ENCODE measurements around the gene FSTL1.

Gene FSTL1

DNA sequence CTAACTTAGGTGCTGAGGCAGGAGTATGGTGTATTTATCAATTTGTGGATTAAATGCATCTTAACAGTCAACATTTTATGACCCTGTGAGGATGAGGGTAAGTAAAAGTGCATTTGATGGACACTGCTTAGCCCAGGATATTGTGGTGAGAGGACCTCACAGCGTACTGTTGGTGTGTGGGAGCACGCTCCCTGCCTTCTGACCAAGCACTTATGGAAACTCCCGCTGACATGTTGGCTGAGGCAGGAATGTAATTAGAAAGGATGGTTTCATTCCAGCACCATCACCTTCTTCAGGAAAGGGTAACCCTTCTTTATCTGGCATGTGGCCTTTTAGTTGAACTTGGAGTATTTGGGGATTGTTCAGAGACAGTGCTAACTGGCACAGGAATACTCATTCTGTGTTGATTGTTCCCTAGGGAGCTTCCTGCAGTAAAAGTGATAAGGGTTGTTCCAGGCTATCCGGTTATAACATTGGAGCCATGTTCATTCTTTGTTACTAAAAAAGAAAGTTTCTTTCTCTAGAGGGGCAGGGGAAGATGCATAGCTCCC, 11.7 kb upstream of the FSTL1 start:
- no peak for DNase-seq

- DNase-seq, result no peak
These were observed 10.6 kb upstream of the FSTL1 start for GRCh38 chr3:120461416-120461815.

- no peak for DNase-seq
These were observed 10.1 kb upstream of the FSTL1 start for GRCh38 chr3:120460862-120461261.

GRCh38 chr3:120460181-120460790, 9.5 kb upstream of the FSTL1 start:
- DNase-seq, result no peak

- no peak for DNase-seq
These were observed 8.4 kb upstream of the FSTL1 start for GRCh38 chr3:120459196-120459595.

DNA sequence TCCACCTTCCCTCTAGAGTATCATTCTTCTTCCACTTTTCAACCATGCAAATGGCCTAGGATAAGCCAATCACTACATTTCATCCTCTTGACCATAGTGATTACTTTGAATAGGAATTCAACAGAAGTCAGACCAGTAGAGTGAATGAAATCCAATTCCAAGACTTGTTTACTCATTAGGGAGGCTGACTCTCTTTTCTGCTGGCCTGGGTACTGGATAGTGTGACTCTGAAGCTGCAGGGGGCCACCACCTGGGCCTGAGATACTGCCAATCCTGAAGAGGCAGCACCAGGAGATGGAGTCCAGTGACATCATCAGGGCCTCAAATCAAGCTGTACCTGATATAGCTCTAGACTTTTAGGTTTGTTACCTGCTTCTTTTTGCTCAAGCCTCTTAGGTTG, 7.0 kb upstream of the FSTL1 start:
- DNase-seq, result no peak

- DNase-seq, result no peak
These were observed 3.4 kb upstream of the FSTL1 start for GRCh38 chr3:120454076-120454689.

GRCh38 chr3:120452816-120453215, 2.0 kb upstream of the FSTL1 start:
- DNase-seq, result no peak

DNA sequence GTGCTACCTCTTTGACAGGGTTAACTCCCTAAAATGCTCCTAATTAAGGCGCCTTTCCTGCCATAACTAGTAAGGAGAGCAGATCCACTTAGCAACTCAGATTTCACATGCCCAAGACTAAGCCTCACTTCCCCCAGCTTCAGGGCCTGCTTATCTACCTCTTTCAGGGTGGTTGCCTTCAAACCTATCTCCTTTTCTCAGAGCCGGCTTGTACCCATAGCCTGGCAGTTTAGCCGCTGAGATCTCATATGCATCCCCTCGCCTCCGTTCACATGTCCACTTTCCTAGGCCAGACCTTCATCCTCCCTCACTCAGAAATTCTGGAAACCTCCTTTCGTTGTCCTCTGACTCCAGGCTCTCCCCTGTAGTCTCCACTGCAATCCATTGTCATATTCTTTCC, 1.0 kb upstream of the FSTL1 start:
- no peak for DNase-seq

DNA sequence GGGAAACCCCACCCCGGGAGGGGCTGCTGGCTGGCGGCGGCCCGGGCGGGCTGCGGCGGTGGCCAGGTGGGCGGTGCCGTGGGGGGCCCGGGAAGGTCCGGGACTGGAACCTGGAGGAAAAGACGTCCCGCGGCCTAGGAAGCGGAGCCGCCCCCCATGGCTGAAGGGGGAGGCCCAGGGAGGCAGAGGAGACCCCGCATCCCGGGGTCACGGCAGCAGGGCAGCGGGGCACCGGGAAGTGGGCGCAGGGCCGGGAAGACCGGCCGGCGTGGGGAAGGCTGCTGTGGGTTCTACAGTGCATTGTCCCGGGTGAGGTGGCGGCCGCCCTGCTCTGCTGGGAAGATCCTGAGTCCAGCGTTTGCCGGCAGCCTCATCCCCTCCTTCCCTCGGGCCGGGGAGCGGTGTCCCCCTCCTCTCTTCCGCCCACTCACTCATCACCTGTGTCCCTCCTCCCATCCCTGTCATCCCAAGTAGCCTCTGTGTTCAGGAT, 525 bp upstream of the FSTL1 start:
- no peak for DNase-seq

GRCh38 chr3:120449701-120450599, 842 bp downstream of the FSTL1 start:
- no peak for DNase-seq

- no peak for DNase-seq
These were observed 1.5 kb downstream of the FSTL1 start for GRCh38 chr3:120449251-120449650.

DNA sequence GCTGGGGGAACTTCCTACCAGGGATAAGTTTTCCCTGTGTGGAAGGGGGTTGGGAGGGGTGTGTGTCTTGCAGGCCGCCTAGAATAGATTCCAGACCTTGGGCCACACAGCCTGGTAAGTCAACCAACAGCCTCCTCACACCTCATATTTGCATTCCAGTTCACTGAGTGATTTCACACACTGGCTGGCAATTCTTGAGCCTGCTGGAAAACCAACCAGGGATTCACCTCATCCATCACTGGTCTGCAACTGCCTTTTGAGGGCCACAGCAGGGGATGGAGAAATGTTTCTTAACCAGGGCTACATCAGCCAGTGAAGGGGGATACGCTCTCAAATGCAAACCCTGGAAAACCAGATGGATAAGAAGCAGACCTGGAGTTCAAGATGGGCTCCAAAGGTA, 2.0 kb downstream of the FSTL1 start:
- DNase-seq, result no peak

- no peak for DNase-seq
These were observed 3.7 kb downstream of the FSTL1 start for GRCh38 chr3:120446891-120447668.

DNA sequence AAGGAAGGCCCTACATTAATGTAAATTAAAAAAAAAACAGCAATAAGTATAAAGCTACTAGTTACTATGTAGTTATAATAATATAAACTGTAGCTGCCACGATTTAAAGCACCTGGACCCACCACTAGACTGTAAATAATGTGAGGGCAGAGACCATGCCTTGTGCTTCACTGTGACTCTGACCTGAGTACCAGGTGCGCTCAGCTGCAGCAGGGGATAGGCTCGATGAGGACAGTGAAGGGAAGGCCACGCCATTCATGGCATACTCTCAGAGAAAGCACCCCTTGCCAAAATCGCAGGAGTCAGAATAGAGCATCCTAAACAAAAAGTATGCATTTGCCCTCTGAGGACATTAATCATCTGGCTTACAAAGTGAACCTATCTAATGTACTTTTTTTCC, 5.1 kb downstream of the FSTL1 start:
- no peak for DNase-seq

GRCh38 chr3:120443626-120444123, 7.1 kb downstream of the FSTL1 start:
- no peak for DNase-seq

DNA sequence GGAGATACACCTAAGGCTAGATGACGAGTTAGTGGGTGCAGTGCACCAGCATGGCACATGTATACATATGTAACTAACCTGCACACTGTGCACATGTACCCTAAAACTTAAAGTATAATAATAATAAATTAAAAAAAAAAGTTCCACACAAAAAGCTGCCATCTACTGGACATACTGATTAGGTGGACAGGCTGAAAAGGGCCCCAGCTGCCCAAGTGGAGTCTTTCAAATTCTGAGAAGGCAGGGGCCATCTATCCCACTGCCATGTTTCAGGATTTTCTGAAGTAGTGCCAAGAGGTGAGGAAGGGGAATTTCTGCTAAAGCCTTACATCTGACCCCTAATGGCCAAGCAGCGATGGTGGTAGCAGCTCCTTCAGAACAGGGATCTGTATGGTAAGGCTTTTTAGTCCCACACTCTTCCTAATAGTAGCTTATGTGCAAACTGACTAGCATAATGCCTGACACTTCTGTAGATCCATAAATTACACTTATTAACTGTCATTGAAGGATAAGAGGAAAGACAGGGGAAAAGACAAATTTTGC, 7.7 kb downstream of the FSTL1 start:
- no peak for DNase-seq

GRCh38 chr3:120441776-120442175, 9.0 kb downstream of the FSTL1 start:
- DNase-seq, result no peak

DNA sequence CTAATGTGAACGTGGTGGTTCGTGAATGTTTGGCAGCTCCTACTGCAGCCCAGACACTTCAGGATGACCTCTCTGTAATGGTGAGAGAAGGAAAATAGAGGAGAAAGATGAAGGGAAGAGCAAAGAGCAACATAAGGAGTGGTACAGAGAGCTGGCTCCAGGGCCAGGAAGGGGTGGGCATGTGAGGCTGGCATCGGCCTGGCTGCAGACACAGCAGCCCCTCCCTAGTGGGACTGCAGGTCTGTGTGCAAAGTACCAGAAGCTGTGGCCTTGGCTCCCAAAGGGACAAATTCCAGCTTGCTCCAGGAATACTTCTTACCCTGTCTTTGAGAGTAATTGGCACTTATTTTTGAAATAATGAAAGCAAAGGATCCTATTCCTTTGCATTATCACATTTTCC, 10.0 kb downstream of the FSTL1 start:
- DNase-seq, result no peak

DNA sequence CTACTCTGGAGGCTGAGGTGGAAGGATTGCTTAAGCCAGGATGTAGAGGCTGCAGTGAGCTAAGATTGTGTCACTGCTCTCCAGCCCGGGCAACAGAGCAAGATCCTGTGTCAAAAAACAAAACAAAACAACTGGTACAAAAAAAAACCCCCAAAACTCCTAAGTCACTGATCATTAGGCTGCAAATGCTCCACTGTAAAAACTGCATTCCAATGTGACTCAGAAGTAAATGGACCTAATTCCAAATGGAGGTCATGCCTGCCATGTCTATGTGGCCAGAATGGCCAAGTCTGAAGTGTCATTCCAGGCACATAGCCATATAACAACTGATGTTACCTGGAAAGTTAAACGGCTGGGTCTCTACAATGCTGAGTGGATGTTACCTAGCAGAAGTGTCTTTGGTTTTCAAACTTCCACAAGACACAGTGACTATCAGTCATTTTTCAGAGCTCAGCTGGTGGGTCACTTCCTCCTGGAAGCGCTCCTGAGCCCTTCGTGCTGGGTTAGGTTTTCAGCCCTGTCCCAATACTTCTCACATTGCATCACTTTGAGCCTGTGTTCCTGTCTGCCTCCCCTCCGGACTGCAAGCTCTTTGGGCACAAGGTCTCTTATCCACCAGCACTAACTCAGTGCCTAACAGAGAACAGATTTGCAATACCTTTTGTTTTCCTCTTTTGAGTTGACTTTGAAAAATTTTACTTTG, 10.6 kb downstream of the FSTL1 start:
- DNase-seq, result no peak

DNA sequence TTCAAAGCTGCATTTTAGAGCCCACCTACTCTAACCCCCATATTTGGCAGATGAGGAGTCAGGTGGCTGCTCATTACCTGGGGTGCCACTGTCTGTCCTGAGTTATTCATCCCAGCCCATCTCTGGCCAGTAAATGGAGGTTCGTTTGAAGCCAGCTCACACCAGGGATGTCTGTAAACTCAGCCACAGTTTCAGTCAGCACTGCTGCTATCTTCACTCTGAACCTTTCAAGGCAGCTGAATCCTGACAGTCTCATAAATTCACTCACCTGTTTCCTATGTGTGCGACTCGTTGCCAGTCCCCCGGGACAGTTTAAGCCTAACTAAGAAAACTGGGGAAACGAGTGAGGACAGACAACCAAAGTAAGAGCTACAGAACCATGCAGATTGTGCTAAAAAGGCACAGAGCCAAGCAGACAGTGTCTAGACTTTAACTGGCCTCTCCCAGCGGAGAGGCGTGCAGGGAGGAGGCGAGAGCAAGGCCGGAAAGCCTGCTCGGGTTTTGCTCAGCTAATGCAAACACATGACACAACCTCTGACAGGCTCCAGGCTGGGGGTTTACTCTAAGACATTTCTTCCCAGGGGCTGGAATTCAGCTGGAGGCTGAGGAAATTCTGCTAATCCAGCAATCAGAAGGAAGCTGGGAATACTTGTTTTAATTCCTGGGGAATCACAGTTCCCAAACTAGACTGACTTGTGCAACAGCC, 12.0 kb downstream of the FSTL1 start:
- DNase-seq, result no peak
